Peyer's patch (tissue), 4 donors: Measurements from ENCODE around the gene AUTS2. TPM values are rescaled to one million over a fixed set of nuclear protein-coding genes. Genes with fewer than 3 reads are reported as not detected.
"Not testable (repeated sequence)": the region's sequence is repeated elsewhere in the genome, so short reads cannot be mapped to it uniquely, and the experiment has no call there.

Experiments used
- DNase-seq, 3 donors: peaks; one replicate each; pipeline ENCODE4 v3.0.0-alpha.2; 2017 to 2019
- H3K27ac ChIP-seq, 4 donors: fragments of 200-600 bp; sonication (generic); one replicate each; pipeline ENCODE4 v1.5.1; 2016 to 2019
- H3K27me3 ChIP-seq, 2 donors: fragments of 200-600 bp; sonication (generic); one replicate each; pipeline ENCODE4 v1.5.1; 2019
- H3K36me3 ChIP-seq, 3 donors: fragments of 200-600 bp; sonication (generic); one replicate each; pipeline ENCODE4 v1.5.1; 2016 to 2019
- H3K4me1 ChIP-seq, 4 donors: fragments of 200-600 bp; sonication (generic); one replicate each; pipeline ENCODE4 v1.5.1; 2016 to 2019
- H3K4me3 ChIP-seq, 4 donors: fragments of 200-600 bp; sonication (generic); 1 replicate in 3 of 4; 2 replicates in 1 of 4; pipeline ENCODE4 v1.5.1; 2016 to 2019; ENCODE audit warnings: mild to moderate bottlenecking in 1 of 4
- H3K9me3 ChIP-seq, 4 donors: fragments of 200-600 bp; sonication (generic); one replicate each; pipeline ENCODE4 v1.5.1; 2016 to 2019; ENCODE audit warnings: mild to moderate bottlenecking in 1 of 4
- CTCF ChIP-seq, 6 experiments: fragments of 450-650 bp in 4 of 6; fragments of 200-600 bp in 2 of 6; sonication (generic) in 1 of 6; IDR thresholded peaks; one replicate each; pipeline ENCODE4 v1.5.1; 2017 to 2019; ENCODE audit warnings: antibody characterized with exemption in 6 of 6, mild to moderate bottlenecking in 3 of 6, moderate library complexity in 1 of 6
- POLR2A ChIP-seq, 2 donors: fragments of 450-650 bp; IDR thresholded peaks; one replicate each; pipeline ENCODE4 v1.5.1; 2017; ENCODE audit warnings: antibody characterized with exemption in 2 of 2, mild to moderate bottlenecking in 2 of 2, moderate library complexity in 2 of 2
- total RNA-seq, 4 donors: library from RNA; depleted of rRNA; stranded (reverse); fragments of >200 nt; gene quantifications; one replicate each; pipeline ENCODE4 v1.1.0, GENCODE V29; 2016

Gene AUTS2
- total RNA-seq, 4 donors from 2014 or later = 55.9 to 90.0 (median 72.6) TPM

GRCh38 chr7:70726294-70726693 lies 1128.0 kb downstream of the AUTS2 start:
- Histone ChIP-seq H3K4me1 (peaks cover 0 to 15% (median 0%) of the 10 kb centered on the region in 4 donors), H3K27ac (no peak overlapping the region), H3K27me3 (no peaks in the 10 kb centered on the region), H3K36me3 (no peaks in the 10 kb centered on the region), H3K4me3 (no peak overlapping the region), H3K9me3 (no peaks in the 10 kb centered on the region)
- TF ChIP-seq POLR2A (IDR thresholded peaks at IDR 0.05) = no peak
- TF ChIP-seq CTCF (IDR thresholded peaks at IDR 0.05) = no peak
- no peak for DNase-seq

GRCh38 chr7:70726951-70727378 lies 1128.7 kb downstream of the AUTS2 start:
- no peak for DNase-seq
- Histone ChIP-seq H3K4me1 (peaks cover 0 to 15% (median 0%) of the 10 kb centered on the region in 4 donors), H3K36me3 (no peaks in the 10 kb centered on the region), H3K27ac (no peak overlapping the region), H3K9me3 (no peaks in the 10 kb centered on the region), H3K27me3 (no peaks in the 10 kb centered on the region), H3K4me3 (no peak overlapping the region)
- TF ChIP-seq CTCF (IDR thresholded peaks at IDR 0.05) (no peak), POLR2A (IDR thresholded peaks at IDR 0.05) (no peak)

- Histone ChIP-seq H3K9me3 (no peaks in the 10 kb centered on the region), H3K27me3 (no peaks in the 10 kb centered on the region), H3K4me3 (no peak overlapping the region), H3K27ac (no peak overlapping the region), H3K36me3 (no peaks in the 10 kb centered on the region), H3K4me1 (peaks cover 0 to 15% (median 0%) of the 10 kb centered on the region in 4 donors)
- DNase-seq = no peak
- no peak for TF ChIP-seq POLR2A (IDR thresholded peaks at IDR 0.05)
- no peak for TF ChIP-seq CTCF (IDR thresholded peaks at IDR 0.05)
These were observed 1129.6 kb downstream of the AUTS2 start for GRCh38 chr7:70727861-70728260.

- Histone ChIP-seq H3K27me3 (no peaks in the 10 kb centered on the region), H3K4me1 (peaks cover 0 to 15% (median 0%) of the 10 kb centered on the region in 4 donors), H3K9me3 (no peaks in the 10 kb centered on the region), H3K36me3 (no peaks in the 10 kb centered on the region), H3K27ac (peak overlapping the region in 3 of 4 donors; percentile 25 to 77 (median 60)), H3K4me3 (peak overlapping the region in 1 of 4 donors; percentile 18)
- TF ChIP-seq CTCF (IDR thresholded peaks at IDR 0.05) = no peak
- TF ChIP-seq POLR2A (IDR thresholded peaks at IDR 0.05) = no peak
- DNase-seq = peak in 1 of 3 donors; percentile 52
These were observed 1130.7 kb downstream of the AUTS2 start for GRCh38 chr7:70728872-70729552.

- not testable (repeated sequence) for H3K4me3 ChIP-seq, H3K36me3 ChIP-seq, H3K9me3 ChIP-seq, H3K27me3 ChIP-seq
- Histone ChIP-seq H3K4me1 (peaks cover 0 to 15% (median 0%) of the 10 kb centered on the region in 4 donors), H3K27ac (peak overlapping the region in 3 of 4 donors; percentile 25 to 77 (median 60))
- peak in 2 of 3 donors; percentile 57 to 79 for DNase-seq
These were observed 1131.4 kb downstream of the AUTS2 start for GRCh38 chr7:70729553-70730157.

- Histone ChIP-seq H3K36me3 (no peaks in the 10 kb centered on the region), H3K4me3 (no peak overlapping the region), H3K4me1 (peaks cover 0 to 15% (median 0%) of the 10 kb centered on the region in 4 donors), H3K27me3 (no peaks in the 10 kb centered on the region), H3K27ac (no peak overlapping the region), H3K9me3 (no peaks in the 10 kb centered on the region)
- TF ChIP-seq POLR2A (IDR thresholded peaks at IDR 0.05) (no peak), CTCF (IDR thresholded peaks at IDR 0.05) (no peak)
- DNase-seq = no peak
These were observed 1132.3 kb downstream of the AUTS2 start for GRCh38 chr7:70730451-70731110.
